SJCRH30 (cell line): ENCODE results near the gene ANKDD1A. TPM values are rescaled to one million over a fixed set of nuclear protein-coding genes. Genes with fewer than 3 reads are reported as not detected.

ENCODE experiments used
- DNase-seq, 2 experiments: peaks; one replicate each; pipeline ENCODE4 v3.0.0-alpha.2; 2015 to 2020
- H3K27ac ChIP-seq: fragments of 250-450 bp; sonication (Bioruptor Pico); 2 replicates; pipeline ENCODE4 v1.5.1; 2020; ENCODE audit warnings: mild to moderate bottlenecking, moderate library complexity
- H3K27me3 ChIP-seq: fragments of 250-450 bp; sonication (Bioruptor Pico); 2 replicates; pipeline ENCODE4 v1.5.1; 2020; ENCODE audit warnings: mild to moderate bottlenecking, moderate library complexity
- H3K36me3 ChIP-seq: fragments of 250-450 bp; sonication (Bioruptor Pico); 2 replicates; pipeline ENCODE4 v1.5.1; 2020; ENCODE audit warnings: mild to moderate bottlenecking, moderate library complexity
- H3K4me1 ChIP-seq: fragments of 250-450 bp; sonication (Bioruptor Pico); 2 replicates; pipeline ENCODE4 v1.5.1; 2020; ENCODE audit warnings: mild to moderate bottlenecking, moderate library complexity
- H3K4me3 ChIP-seq: fragments of 250-450 bp; sonication (Bioruptor Pico); 2 replicates; pipeline ENCODE4 v1.5.1; 2020; ENCODE audit warnings: mild to moderate bottlenecking, moderate library complexity
- H3K9me3 ChIP-seq: fragments of 250-450 bp; sonication (Bioruptor Pico); replicated peaks from 2 replicates; pipeline ENCODE4 v1.5.1; 2020; ENCODE audit warnings: mild to moderate bottlenecking, moderate library complexity
- total RNA-seq: library from RNA; depleted of rRNA; stranded (reverse); fragments of >200 nt; shearing (Covaris generic); gene quantifications from 2 replicates; pipeline ENCODE4 v1.2.3, GENCODE V29; 2014

The ANKDD1A gene
- total RNA-seq, 1 experiment from 2014 or later, result 5.0 TPM

DNA sequence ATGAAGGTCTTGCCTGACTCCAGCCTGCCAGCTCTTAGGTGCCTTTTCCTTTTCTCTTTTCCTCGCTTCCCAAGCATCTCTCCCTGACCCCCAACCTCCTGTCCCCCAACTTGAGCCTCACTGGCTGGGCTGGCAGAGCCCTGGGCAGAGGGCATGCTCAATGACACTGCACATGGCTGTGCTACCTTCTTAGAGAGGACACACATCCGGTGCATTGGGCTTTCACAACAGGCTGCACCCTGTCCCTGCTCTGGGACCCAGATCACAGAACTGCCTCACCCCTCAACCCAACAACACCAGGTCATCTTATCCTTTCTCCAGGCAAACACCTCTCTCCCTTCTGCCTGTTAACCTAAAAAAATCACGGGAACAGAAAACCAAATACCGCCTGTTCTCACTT is 7.5 kb upstream of the ANKDD1A start:
- Histone ChIP-seq H3K4me3 (no peak overlapping the region), H3K27ac (no peak overlapping the region), H3K27me3 (no peaks in the 10 kb centered on the region), H3K4me1 (peaks cover under 1% of the 10 kb centered on the region; the same call in 1 of the 2 replicates), H3K36me3 (no peaks in the 10 kb centered on the region), H3K9me3 (peaks cover 8% of the 10 kb centered on the region)
- DNase-seq, result no peak

DNA sequence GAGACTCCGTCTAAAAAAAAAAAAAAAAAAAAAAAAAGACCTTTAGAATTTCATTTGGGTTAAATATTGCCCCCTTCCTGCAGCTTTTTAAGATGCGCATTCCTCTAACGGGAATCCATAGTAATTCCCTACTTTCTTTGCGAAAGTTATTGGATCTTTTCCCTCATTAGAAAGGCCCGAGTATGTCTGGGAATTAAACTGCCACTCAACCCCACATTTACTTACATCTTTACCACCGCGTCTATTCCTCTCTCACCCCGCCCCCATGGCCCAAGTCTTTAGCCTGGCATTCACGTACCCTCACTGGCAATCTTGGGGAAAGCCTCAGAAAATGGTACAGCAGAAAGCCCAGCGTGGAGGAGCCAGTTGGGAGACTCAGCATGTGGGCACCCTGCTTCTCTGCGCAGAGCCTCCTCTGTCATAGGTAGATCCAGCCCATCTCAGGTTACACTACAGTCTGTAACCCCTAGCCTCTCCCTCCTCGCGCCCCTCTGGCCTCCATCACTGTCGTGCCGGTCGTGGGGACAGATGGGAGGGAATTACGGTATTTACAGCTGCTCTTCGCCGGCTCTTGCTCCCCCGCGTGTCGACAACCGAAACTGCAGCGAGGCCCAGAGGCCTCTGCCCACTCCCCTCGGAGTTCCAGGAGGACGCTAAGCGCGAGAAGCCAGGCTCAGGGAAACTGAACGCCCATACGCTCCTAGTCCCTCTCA is 6.4 kb upstream of the ANKDD1A start:
- Histone ChIP-seq H3K4me3 (peak overlapping the region; percentile 23), H3K36me3 (no peaks in the 10 kb centered on the region), H3K4me1 (peaks cover 7% of the 10 kb centered on the region), H3K27ac (no peak overlapping the region), H3K9me3 (peaks cover 8% of the 10 kb centered on the region), H3K27me3 (no peaks in the 10 kb centered on the region)
- peak; percentile 65 to 67 for DNase-seq

DNA sequence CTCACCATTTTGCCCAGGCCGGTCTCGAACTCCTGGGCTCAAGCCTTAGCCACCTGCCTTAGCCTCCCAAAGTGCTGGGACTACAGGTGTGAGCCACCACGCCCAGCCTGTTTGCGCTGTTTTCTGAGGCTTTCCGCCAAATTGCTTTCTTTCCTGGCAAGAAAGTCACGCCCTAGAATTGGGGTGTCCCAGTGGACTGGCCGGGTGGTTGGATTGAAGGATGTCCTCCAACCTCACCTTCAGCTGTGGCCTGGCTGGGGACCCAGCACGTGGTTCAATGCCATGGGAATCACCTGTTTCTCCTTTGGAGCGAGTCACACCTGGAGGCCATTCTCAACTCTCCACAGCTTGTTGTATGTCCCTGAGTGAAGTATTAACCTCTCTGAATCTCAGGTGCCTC is 5.8 kb upstream of the ANKDD1A start:
- Histone ChIP-seq H3K4me1 (peaks cover 11% of the 10 kb centered on the region), H3K4me3 (no peak overlapping the region), H3K27me3 (no peaks in the 10 kb centered on the region), H3K36me3 (no peaks in the 10 kb centered on the region), H3K27ac (no peak overlapping the region), H3K9me3 (peaks cover 4% of the 10 kb centered on the region)
- no peak for DNase-seq

DNA sequence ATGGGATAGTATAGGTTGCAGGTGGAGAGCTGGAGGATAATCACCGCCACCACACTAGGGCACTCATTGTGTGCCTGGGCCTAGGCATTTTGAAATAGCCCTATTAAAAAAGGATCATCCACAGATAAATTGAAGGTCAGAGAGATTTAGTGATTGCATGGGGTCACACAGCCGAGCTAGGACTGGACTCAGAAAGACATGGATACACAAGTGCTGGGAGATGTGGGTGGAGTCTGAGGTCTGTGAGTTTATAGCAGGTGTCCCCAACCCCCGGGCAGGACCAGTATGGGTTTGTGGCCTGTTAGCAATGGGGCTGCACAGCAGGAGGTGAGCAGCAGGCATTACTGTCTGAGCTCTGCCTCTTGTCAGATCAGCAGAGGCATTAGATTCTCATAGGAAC is 5.3 kb upstream of the ANKDD1A start:
- Histone ChIP-seq H3K4me3 (no peak overlapping the region), H3K4me1 (peaks cover 13% of the 10 kb centered on the region), H3K36me3 (no peaks in the 10 kb centered on the region), H3K27me3 (no peaks in the 10 kb centered on the region), H3K27ac (no peak overlapping the region), H3K9me3 (peaks cover 3% of the 10 kb centered on the region)
- DNase-seq, result no peak

DNA sequence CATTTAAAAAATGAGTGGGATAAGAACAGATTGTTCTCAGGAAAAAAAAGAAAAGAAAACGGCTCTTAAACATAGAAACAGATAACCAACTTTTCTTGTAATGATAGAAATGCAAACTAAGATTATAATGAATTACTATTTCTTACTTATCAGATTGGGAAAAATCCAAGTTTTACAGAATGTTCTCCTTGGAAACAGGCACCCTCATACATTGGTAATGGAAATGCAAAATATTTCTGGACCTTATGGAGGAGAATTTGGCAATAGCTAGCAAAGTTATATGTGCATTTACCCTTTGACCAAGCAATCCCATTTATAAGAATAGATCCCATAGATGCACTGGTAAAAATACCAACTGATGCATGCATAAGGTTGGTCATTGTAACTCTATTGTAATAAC is 3.7 kb upstream of the ANKDD1A start:
- H3K27me3 ChIP-seq, result no peaks in the 10 kb centered on the region
- H3K36me3 ChIP-seq, result no peaks in the 10 kb centered on the region
- peaks cover 20% of the 10 kb centered on the region for H3K4me1 ChIP-seq
- DNase-seq, result no peak
- no peaks in the 10 kb centered on the region for H3K9me3 ChIP-seq
- H3K27ac ChIP-seq, result no peak overlapping the region
- H3K4me3 ChIP-seq, result no peak overlapping the region

DNA sequence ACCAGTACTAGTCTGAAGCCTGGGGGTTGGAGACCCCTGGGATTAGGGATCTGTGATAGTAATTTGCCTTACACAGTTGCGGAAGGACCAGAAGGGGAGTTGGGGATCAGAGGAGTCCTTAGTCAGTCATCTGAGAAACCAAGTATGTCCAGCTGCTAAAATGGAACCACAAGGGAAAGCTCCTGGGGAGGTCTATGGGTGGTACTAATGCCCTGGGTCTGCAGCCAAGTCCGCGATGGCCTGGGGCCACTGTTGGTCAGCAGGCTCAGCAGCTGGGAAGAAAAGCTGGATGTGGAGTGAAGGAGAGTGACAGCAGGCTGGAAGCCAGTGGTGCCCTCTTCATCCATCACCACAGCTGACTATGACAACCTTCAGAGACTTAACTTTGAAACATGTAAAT is 2.2 kb upstream of the ANKDD1A start:
- Histone ChIP-seq H3K9me3 (no peaks in the 10 kb centered on the region), H3K4me1 (peaks cover 24% of the 10 kb centered on the region), H3K27me3 (no peaks in the 10 kb centered on the region), H3K27ac (no peak overlapping the region), H3K4me3 (no peak overlapping the region), H3K36me3 (no peaks in the 10 kb centered on the region)
- peak; percentile 82 to 84 for DNase-seq

DNA sequence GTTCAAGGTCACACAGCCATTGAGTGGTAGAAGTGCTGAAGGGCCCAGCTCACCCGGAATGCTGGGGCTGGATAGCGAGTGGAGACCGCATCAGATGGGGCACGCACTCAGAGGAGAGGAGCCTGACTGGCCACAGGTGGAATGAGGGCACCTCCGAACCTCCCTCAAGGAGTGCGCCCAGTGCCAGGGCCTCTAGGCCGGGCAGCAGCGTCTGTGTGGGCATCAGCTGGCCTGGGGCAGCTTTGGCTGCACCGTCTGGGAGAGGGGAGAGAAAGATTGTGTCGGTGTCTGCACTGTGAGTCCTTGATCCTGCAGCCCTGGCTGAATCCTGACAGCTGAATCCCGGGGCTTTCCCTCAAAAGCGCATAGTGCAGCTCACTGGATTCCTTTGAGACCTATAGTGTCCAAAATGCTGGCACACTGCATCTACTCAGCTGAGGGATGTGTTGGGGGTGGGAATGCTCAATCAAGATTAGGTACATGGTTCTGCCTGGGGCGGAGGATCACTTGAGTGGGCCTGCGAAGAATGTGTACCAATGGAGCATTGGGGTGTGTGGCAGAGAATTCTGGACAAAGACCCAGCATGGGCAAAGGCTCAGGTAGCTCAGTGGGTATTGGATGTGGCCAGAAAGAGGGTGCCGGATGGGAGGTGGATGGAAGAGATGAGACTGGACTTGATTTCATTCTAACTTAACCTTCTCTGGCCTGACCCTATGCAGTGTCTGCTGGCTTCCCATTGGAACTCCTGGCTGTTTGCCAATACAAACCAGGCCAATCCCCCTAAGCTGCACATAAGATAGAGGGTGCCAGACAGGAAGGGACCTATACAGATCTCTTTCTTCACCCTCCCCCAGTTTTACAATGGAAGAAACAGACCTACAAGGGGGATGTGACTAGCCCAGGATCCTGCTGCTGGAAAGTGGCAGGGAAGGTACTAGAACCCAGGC is 950 bp downstream of the ANKDD1A start:
- peaks cover 24% of the 10 kb centered on the region for H3K4me1 ChIP-seq
- peak overlapping the region; percentile 80 for H3K4me3 ChIP-seq
- H3K9me3 ChIP-seq, result no peaks in the 10 kb centered on the region
- no peak overlapping the region for H3K27ac ChIP-seq
- no peaks in the 10 kb centered on the region for H3K36me3 ChIP-seq
- no peaks in the 10 kb centered on the region for H3K27me3 ChIP-seq
- DNase-seq, result peak; percentile 38 to 66

DNA sequence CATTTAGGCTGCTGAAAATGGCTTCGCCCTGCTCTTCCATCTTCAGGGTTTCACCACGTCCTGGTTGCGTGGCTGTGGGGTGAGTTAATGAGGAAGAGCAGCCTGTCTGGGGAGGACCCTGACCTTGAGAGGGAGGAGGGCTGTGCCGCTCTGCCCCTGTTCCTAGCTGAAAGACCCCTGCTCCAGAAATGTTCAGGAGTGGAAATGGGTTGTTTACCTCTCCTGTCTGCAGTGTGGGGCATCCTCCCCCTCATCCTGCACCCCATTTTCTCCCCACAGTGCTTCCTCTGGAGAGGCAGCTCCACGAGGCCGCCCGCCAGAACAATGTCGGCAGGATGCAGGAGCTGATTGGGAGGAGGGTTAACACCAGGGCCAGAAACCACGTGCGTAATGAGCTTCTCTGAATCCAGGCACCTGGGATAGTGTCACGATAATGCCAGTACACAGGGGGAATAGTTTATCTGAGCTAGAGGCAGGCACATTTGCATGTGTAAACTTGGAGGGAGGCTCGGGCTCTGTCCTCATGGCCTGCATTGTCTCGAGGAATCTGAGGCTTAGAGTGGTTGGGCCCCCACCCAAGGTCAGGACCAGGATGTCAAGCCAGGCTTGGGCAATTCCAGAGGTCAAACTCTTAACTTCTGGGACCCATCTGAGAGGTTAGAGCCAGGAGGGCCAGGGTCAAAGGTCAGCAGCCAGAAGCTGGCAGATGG is 4.0 kb downstream of the ANKDD1A start:
- no peak for DNase-seq
- Histone ChIP-seq H3K36me3 (no peaks in the 10 kb centered on the region), H3K4me3 (no peak overlapping the region), H3K9me3 (no peaks in the 10 kb centered on the region), H3K27me3 (no peaks in the 10 kb centered on the region), H3K27ac (no peak overlapping the region), H3K4me1 (peaks cover 16% of the 10 kb centered on the region)

DNA sequence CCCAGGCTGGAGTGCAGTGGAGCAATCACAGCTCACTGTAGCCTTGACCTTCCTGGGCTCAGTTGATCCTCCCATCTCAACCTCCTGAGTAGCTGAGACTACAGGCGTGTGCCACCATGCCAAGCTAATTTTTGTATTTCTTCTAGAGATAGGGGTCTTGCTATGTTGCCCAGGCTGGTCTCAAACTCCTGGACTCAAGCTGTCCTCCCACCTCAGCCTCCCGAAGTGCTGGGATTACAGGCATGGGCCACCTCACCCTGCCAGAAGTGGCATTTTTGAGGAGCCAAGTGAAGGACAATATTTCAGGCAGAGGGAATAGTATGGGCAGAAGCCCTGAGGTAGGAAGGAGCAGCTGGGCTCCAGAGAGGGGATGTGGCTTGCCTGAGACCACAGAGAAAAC is 4.7 kb downstream of the ANKDD1A start:
- Histone ChIP-seq H3K9me3 (no peaks in the 10 kb centered on the region), H3K27me3 (no peaks in the 10 kb centered on the region)

DNA sequence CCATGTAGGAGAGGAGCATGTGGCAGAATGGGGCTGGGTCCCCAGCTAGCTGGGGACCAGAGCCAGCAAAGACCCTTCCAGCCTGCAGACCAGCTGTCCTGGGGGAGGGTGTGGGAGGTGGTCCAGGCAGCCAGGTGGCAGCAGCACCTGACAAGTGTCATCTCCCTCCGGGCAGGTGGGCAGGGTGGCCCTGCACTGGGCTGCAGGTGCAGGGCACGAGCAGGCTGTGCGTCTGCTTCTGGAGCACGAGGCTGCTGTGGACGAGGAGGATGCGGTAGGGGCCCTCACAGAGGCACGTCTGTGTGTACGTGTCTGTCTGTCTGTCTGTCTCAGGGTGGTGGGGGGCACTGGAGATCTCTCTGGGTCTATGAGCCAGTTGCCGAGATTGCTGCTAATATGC is 5.5 kb downstream of the ANKDD1A start:
- Histone ChIP-seq H3K36me3 (no peaks in the 10 kb centered on the region), H3K4me3 (no peak overlapping the region), H3K27ac (no peak overlapping the region), H3K9me3 (no peaks in the 10 kb centered on the region), H3K4me1 (peaks cover 11% of the 10 kb centered on the region), H3K27me3 (no peaks in the 10 kb centered on the region)
- DNase-seq, result no peak

More for the DNA sequence above, 4.7 kb downstream of the ANKDD1A start:
- DNase-seq, result no peak
- Histone ChIP-seq H3K27ac (no peak overlapping the region), H3K4me3 (no peak overlapping the region), H3K36me3 (no peaks in the 10 kb centered on the region), H3K4me1 (peaks cover 11% of the 10 kb centered on the region)

DNA sequence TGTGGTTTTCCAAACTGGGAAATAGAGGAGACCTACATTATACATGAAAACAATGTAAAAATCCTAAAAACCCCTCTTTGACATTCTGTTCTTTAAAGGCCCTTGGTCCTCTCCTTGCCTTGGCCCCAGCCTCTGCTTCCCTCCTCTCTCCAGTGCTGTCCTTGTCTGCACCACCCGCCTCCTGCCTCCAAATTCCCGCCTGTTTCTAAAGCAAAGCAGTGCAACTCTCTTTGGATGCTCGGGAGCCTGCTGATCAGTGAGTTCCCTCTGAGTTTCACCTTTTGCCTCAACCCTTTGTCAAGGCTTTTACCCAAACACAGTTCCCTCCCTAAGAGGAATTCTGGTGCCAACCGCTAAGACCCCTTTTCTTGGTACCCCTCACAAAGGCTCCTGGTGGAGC is 8.0 kb downstream of the ANKDD1A start:
- Histone ChIP-seq H3K4me3 (no peak overlapping the region), H3K27ac (no peak overlapping the region), H3K9me3 (no peaks in the 10 kb centered on the region), H3K27me3 (no peaks in the 10 kb centered on the region), H3K4me1 (no peaks in the 10 kb centered on the region), H3K36me3 (no peaks in the 10 kb centered on the region)
- DNase-seq, result no peak

DNA sequence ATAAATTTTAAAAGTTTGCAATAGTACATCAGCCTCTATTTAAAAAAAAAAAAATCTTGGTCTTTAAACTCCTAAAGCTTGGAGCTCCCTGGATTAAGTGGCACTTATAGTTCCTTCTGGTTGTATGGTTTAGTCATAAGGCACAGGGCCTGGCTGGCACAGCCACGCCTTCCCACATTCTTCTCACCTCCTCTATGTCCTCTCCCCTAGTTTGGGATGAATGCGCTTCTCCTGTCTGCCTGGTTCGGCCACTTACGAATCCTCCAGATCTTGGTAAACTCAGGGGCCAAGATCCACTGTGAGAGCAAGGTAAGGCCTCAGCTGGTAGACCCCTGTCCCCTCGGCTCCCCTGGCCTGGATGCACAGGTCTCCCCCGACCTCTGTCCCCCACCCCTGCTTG is 10.0 kb downstream of the ANKDD1A start:
- no peaks in the 10 kb centered on the region for H3K4me1 ChIP-seq
- no peaks in the 10 kb centered on the region for H3K27me3 ChIP-seq
- no peaks in the 10 kb centered on the region for H3K9me3 ChIP-seq
- DNase-seq, result no peak
- no peak overlapping the region for H3K27ac ChIP-seq
- H3K4me3 ChIP-seq, result no peak overlapping the region
- no peaks in the 10 kb centered on the region for H3K36me3 ChIP-seq

DNA sequence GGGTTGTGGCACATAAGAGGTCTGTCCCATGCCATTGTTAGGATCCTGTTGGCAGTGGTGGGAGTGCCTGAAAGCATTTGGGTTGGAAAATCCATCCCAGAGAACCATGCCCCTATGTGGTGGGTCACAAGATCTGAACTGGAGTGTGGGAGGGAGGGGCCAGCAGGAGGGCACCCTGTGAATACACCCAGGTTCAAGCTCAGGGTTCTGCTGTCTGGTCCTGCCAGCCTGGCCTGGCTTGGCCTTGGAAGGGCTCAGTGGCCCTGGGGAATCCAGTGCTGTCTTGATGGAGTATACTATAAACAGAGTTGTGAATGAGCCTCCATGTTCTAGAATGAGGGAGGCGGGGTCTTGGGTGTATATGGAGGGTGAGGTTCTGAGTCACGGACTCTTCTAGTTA is 11.8 kb downstream of the ANKDD1A start:
- Histone ChIP-seq H3K27ac (no peak overlapping the region), H3K4me1 (no peaks in the 10 kb centered on the region; the same call in 1 of the 2 replicates), H3K4me3 (no peak overlapping the region), H3K36me3 (no peaks in the 10 kb centered on the region), H3K27me3 (no peaks in the 10 kb centered on the region), H3K9me3 (no peaks in the 10 kb centered on the region)
- no peak for DNase-seq

DNA sequence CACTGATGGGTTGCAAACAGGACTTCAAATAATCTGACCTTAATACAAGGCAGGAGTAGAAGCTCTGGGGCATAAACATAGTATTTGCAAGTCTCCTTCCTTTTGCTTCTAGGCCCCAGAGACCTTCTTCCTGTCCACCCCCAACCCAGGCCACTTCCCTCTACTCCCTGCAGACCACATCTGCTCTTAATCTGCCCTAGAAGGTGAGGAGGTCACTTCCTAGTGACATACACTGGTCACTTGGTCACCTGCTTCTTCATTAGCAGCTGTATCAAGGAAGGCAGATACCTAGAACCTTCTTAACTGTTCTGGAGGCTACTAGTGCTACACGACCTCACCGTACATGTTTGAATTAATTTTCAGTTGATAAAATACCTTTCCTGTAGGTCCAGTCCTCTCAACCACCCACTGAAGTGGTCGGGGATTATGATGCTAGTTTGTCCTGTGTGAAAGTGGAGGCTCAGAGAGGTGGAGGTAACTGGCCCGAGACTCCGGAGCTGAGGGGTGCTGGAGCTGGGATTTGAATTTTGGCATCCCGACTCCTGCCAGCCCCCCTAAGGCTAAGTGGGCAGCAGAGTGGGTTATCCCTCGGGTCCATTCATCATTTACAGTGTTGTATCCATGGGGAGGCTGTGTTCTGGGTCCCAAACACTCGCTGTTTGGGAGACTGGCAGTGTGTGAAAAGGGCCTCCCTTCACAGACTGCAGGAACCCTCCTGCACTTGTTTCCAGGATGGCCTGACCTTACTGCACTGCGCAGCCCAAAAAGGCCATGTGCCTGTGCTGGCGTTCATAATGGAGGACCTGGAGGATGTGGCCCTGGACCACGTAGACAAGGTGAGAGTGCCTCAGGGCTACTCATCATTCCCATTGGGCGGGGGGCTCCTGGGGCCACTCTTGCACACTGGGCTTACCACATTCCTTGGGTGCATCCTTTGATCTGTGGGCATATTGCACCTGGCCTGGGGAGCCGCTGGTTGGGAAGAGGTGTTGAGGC is 13.9 kb downstream of the ANKDD1A start:
- H3K4me1 ChIP-seq, result no peaks in the 10 kb centered on the region; the same call in 1 of the 2 replicates
- no peaks in the 10 kb centered on the region for H3K27me3 ChIP-seq
- H3K36me3 ChIP-seq, result no peaks in the 10 kb centered on the region
- no peak overlapping the region for H3K27ac ChIP-seq
- H3K4me3 ChIP-seq, result no peak overlapping the region
- no peak for DNase-seq
- H3K9me3 ChIP-seq, result no peaks in the 10 kb centered on the region
